ENCODE data around the gene FOXP1.

DNA sequence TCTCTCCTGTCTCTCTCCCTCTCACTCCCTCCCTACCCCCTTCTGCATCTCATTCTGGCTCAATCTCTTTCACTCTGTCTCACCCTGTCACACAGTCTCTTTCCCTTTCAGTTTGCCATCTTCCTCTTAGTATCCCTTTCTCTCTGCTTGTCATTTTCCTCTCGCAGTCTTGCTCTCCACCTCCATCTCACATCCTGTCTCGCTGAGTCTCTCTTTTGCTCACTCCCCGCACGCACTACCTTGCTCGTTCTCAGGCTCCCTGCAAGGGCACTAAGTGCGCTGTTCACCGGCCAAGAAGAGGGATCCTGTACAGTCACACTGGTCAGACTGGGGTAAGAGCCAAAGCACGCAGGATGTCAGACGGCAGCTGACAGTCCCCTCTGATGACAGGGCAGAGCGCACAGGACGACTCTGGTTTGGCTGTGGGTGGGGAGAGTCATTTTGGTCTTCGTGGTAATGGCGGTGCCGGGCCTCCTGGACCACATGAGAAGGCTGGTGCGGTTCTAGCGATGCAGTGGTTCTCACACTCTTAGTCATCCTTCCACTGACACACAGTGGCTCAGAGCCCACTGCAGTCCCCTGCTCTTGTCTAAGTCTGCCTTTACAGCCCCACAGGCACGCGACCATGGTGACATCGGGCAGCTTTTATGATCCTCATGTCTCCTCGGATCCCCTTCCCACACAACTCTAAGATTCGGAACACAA lies 356.8 kb downstream of the FOXP1 start:
- TF ChIP-seq, protein P1, sequence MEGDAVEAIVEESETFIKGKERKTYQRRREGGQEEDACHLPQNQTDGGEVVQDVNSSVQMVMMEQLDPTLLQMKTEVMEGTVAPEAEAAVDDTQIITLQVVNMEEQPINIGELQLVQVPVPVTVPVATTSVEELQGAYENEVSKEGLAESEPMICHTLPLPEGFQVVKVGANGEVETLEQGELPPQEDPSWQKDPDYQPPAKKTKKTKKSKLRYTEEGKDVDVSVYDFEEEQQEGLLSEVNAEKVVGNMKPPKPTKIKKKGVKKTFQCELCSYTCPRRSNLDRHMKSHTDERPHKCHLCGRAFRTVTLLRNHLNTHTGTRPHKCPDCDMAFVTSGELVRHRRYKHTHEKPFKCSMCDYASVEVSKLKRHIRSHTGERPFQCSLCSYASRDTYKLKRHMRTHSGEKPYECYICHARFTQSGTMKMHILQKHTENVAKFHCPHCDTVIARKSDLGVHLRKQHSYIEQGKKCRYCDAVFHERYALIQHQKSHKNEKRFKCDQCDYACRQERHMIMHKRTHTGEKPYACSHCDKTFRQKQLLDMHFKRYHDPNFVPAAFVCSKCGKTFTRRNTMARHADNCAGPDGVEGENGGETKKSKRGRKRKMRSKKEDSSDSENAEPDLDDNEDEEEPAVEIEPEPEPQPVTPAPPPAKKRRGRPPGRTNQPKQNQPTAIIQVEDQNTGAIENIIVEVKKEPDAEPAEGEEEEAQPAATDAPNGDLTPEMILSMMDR (IDR thresholded peaks at IDR 0.05; ENCODE audit: low read depth, low read length, missing input control): no peak
- no peak for TF ChIP-seq RXRA (IDR thresholded peaks at IDR 0.05)
